Osteocyte (in vitro differentiated cells): ENCODE measurements around the gene PRCD. TPM values are rescaled to one million over a fixed set of nuclear protein-coding genes. Genes with fewer than 3 reads are reported as not detected.

Experiments used
- DNase-seq: peaks from one replicate; pipeline ENCODE4 v3.0.0; 2021; ENCODE audit warnings: mixed read lengths; ENCODE audit not compliant: unreplicated experiment; ENCODE audit errors: extremely low spot score
- H3K27ac Mint-ChIP-seq: one replicate; pipeline ENCODE4 v1.8.0; 2021; ENCODE audit warnings: mild to moderate bottlenecking, mixed read lengths; ENCODE audit not compliant: unreplicated experiment
- H3K27me3 Mint-ChIP-seq: one replicate; pipeline ENCODE4 v1.8.0; 2021; ENCODE audit warnings: mixed read lengths; ENCODE audit not compliant: unreplicated experiment
- H3K36me3 Mint-ChIP-seq: one replicate; pipeline ENCODE4 v1.8.0; 2021; ENCODE audit warnings: mixed read lengths; ENCODE audit not compliant: unreplicated experiment
- H3K4me1 Mint-ChIP-seq: one replicate; pipeline ENCODE4 v1.8.0; 2021; ENCODE audit warnings: mixed read lengths; ENCODE audit not compliant: unreplicated experiment
- H3K4me3 Mint-ChIP-seq: one replicate; pipeline ENCODE4 v1.8.0; 2021; ENCODE audit warnings: mild to moderate bottlenecking, moderate library complexity, mixed read lengths; ENCODE audit not compliant: unreplicated experiment
- H3K9me3 Mint-ChIP-seq: one replicate; pipeline ENCODE4 v1.8.0; 2021; ENCODE audit warnings: mixed read lengths; ENCODE audit not compliant: unreplicated experiment
- total RNA-seq: library from RNA; stranded (reverse); gene quantifications from 2 replicates; pipeline ENCODE4 v1.2.1, GENCODE V29; 2021
- TF ChIP-seq, protein P1 (sequence below): fragments of 200-600 bp; sonication (generic); IDR thresholded peaks from 2 replicates; pipeline ENCODE4 v1.5.0; 2021; ENCODE audit warnings: antibody characterized with exemption, mild to moderate bottlenecking, moderate library complexity

Gene PRCD
- total RNA-seq, 1 donor from 2014 or later = 1.3 TPM

DNA sequence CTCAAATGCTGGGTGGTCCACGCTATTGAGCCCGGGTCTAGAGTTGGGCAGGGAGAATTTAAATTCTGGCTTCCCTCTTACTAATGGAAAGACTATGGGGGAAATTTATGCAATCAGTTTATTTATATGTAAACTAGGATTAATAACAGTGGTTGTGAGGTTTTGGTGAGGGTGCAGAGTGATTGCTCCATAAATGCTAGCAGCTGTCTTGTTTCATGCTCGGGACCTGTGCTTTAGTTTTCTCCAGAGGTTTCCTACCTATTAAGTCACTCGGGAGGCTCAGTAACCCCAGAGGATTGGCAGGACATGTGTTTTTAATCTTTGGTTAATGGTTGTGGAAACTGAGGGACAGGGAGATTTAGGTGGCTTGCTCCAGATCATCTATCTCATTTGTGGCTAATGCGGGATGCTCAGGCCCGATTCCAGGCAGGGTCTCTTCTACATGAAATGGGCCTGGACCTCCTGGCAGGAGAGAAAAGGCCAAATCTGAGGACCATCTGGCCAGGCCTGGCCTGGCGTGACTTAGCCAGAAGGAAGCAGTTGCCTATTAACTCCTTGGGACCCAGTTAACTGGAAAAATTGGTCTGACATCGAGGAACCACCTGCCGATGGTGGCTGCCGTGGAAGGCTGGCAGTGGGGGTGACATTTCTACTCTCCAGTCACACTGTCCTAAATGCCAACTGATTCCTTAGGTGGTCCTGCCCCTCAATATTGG is 2.1 kb downstream of the PRCD start:
- Mint-ChIP-seq H3K27ac (no peak overlapping the region), H3K9me3 (no peaks in the 10 kb centered on the region), H3K4me3 (no peak overlapping the region), H3K36me3 (no peaks in the 10 kb centered on the region), H3K27me3 (no peaks in the 10 kb centered on the region), H3K4me1 (peaks cover 30% of the 10 kb centered on the region)
- TF ChIP-seq, protein P1, sequence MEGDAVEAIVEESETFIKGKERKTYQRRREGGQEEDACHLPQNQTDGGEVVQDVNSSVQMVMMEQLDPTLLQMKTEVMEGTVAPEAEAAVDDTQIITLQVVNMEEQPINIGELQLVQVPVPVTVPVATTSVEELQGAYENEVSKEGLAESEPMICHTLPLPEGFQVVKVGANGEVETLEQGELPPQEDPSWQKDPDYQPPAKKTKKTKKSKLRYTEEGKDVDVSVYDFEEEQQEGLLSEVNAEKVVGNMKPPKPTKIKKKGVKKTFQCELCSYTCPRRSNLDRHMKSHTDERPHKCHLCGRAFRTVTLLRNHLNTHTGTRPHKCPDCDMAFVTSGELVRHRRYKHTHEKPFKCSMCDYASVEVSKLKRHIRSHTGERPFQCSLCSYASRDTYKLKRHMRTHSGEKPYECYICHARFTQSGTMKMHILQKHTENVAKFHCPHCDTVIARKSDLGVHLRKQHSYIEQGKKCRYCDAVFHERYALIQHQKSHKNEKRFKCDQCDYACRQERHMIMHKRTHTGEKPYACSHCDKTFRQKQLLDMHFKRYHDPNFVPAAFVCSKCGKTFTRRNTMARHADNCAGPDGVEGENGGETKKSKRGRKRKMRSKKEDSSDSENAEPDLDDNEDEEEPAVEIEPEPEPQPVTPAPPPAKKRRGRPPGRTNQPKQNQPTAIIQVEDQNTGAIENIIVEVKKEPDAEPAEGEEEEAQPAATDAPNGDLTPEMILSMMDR = no peak
- no peak for DNase-seq

DNA sequence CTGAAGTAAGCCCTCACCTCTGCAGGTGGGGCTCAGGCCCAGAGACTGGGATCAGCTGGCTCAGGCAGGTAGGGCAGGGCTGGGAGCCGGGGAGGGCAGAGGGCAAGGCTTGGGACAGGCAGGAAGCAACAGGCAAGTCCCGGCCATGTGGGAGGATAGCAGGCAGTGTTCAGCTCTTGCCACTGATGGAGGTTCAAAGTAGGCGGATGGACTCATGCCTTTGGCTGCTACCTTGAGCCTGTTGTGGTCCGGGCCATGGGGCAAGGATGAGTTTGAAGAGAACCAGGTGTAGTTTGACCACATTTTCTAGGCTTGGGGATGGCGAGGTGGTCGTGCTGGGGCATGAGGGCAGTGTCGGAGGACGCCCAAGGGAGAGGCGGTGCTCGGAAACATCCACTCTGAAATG is 2.7 kb downstream of the PRCD start:
- H3K27ac Mint-ChIP-seq = no peak overlapping the region
- no peaks in the 10 kb centered on the region for H3K9me3 Mint-ChIP-seq
- DNase-seq = no peak
- no peaks in the 10 kb centered on the region for H3K36me3 Mint-ChIP-seq
- H3K4me1 Mint-ChIP-seq = peaks cover 30% of the 10 kb centered on the region
- no peak overlapping the region for H3K4me3 Mint-ChIP-seq
- TF ChIP-seq, protein P1 = no peak
- H3K27me3 Mint-ChIP-seq = no peaks in the 10 kb centered on the region

DNA sequence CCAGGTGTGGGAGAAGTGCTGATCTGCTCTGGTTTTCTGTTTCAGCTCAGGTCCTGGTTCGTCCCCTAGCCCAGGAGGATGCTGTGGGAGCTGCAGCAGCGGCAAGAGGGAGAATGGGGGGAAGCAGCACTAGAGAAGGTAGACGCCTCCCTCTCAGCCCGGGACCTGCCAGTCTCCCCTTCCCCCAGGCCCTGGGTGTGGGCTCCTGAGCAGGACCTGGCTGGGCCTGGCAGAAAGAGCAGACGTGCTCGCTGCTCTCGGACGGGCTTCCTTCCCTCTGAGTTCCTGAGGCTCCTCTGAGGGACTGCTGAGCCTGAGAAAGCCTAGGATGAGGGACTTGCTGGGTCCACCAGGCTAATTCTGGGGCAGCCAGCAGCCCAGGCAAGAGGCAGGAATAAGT is 3.1 kb downstream of the PRCD start:
- no peak for DNase-seq
- no peaks in the 10 kb centered on the region for H3K27me3 Mint-ChIP-seq
- no peaks in the 10 kb centered on the region for H3K36me3 Mint-ChIP-seq
- no peaks in the 10 kb centered on the region for H3K9me3 Mint-ChIP-seq
- peaks cover 30% of the 10 kb centered on the region for H3K4me1 Mint-ChIP-seq
- TF ChIP-seq, protein P1 = no peak
- no peak overlapping the region for H3K27ac Mint-ChIP-seq
- H3K4me3 Mint-ChIP-seq = no peak overlapping the region

DNA sequence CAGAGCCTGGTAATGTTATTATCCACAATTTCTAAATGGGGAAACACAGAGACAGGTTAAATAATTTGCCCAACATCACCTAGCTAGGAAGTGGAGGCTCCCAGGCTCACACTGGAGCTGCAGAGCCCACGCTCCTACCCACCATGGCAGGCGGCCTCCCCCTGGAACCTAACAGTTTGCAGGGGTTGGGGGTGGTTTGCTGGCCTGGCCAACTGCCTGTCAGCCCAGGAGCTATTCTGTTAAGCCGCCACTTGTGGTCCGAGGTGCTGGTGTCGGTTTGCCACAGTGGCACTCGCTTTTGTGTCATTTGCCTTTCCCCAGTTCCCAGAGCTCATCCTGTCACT is 3.6 kb downstream of the PRCD start:
- no peak overlapping the region for H3K4me3 Mint-ChIP-seq

DNA sequence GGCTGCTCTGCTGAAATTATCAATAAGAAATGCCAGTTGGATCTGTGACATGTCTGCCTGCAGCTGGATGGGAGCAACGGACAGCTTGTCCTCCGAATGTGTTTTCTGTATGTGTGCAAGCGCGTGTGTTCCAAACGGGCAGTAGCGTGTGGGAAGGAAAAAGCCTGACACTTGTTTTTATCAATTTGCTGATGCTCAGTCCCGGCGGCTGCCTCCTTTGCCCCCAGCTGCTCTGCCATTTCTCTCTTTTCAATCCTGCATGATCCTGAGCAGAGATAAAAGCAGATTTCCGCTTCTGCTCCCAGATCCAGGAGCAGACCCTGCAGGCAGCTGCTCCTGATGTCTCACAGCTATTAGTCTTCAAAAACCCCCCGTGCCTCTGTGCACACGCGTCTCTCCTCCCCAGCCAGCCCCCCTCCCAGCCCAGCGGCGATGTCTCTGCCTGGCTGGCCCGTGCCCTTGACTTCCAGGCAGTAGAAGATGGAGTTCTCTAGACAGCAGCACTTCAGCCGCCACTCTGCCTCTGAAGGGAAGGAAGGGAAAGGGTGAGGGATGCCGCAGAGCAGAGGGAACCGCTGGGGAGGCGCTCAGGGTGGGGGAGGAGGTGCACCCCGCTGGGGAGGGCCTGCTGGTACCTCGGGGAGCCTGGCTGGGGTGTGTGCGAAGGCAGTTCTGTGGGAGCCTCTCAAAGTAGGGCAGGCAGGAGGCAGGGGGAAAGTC is 4.1 kb downstream of the PRCD start:
- no peaks in the 10 kb centered on the region for H3K9me3 Mint-ChIP-seq
- H3K4me1 Mint-ChIP-seq = peaks cover 25% of the 10 kb centered on the region
- no peaks in the 10 kb centered on the region for H3K36me3 Mint-ChIP-seq
- H3K27me3 Mint-ChIP-seq = no peaks in the 10 kb centered on the region
- peak overlapping the region; percentile 55 for H3K27ac Mint-ChIP-seq
- TF ChIP-seq, protein P1 = no peak
- DNase-seq = no peak
- peak overlapping the region; percentile 17 for H3K4me3 Mint-ChIP-seq

More for the DNA sequence above, 3.6 kb downstream of the PRCD start:
- Mint-ChIP-seq H3K4me1 (peaks cover 30% of the 10 kb centered on the region), H3K27ac (no peak overlapping the region), H3K9me3 (no peaks in the 10 kb centered on the region), H3K27me3 (no peaks in the 10 kb centered on the region), H3K36me3 (no peaks in the 10 kb centered on the region)
- no peak for DNase-seq
- TF ChIP-seq, protein P1 = no peak
